Measurements from ENCODE around the gene KLC1. TPM values are rescaled to one million over a fixed set of nuclear protein-coding genes. Genes with fewer than 3 reads are reported as not detected.
"Not testable (repeated sequence)": the region's sequence is repeated elsewhere in the genome, so short reads cannot be mapped to it uniquely, and the experiment has no call there.

Gene KLC1
- total RNA-seq, 1 donor from 2014 or later: 266 TPM

DNA sequence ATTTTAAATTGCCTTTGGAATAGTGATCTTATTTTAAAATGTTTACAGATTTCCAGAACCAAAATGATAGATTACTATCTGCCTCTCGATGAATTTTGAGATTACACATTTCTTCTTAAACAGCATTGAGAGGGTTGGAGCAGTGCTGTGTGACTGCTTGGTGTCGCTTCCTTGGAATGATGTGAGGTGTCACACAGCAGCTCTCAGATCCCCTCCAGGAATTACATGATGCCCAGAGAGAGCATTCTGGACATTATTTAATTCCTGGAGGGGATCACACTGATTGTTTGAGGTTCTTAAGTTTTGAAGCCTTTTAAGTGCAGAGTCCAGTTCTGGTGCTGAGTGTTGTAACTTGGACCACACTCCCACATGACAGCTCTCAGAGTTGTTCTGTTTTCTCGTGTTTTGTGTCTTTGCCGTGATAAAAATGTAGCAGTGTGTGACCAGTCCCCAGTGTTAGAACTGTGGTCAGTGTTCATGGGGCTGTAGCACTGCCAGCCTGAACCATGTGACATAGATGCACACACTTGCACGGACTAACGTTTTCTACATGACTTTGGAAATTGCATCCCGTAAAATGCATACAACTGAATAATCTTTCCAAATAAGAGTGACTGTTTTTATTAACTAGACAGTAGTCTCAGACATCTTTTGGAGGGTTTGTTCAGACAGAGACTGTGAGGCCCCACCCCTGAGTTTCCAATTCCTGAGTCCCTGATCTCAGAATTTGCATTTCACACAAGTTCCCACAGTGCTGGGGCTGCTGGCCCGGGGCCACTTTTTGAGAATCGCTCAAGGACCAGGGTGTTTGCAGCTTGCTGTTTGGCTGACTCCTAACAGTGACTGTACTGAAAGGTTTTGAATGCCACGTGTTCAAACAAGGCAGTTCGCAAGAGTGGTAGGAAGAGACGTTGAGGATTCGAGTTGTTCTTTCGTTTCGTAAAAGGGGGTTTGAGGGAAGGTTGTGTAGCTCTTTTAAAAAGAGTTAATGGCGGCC is 60.2 kb downstream of the KLC1 start:
- Histone ChIP-seq H3K4me3 (ENCODE audit: low read depth, low read length) (no peak overlapping the region), H3K36me3 (ENCODE audit: control insufficient read depth, insufficient read depth, low read length) (peaks cover 3% of the 10 kb centered on the region), H3K27me3 (ENCODE audit: control insufficient read depth, insufficient read depth, low read length) (no peaks in the 10 kb centered on the region)
- no peak for DNase-seq (ENCODE audit: low read depth)
- no peak for TF ChIP-seq CTCF (IDR thresholded peaks at IDR 0.05; ENCODE audit: insufficient read depth, low read length, poor library complexity, severe bottlenecking)

DNA sequence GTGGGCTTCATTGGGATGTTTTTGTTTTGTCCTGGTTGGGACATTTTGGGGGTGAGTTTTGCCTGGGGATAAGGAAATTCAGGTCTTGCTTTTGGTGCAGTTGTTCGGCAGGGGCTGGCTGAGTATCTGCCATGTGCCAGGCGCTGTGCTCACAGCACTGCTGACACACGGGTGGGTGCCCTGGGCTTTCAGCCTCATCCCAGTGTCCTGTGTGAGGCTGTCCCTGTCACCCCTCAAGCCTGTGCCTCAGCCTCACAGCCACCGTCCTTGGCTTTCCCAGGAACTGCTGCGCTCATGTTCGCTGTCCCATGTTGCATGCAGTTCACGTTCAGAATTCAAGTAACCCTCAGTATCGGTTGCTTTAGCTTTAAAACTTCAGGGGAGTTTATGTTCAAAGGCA is 61.3 kb downstream of the KLC1 start:
- no peak for DNase-seq (ENCODE audit: low read depth)
- Histone ChIP-seq H3K36me3 (ENCODE audit: control insufficient read depth, insufficient read depth, low read length) (peaks cover 3% of the 10 kb centered on the region), H3K27me3 (ENCODE audit: control insufficient read depth, insufficient read depth, low read length) (no peaks in the 10 kb centered on the region), H3K4me3 (ENCODE audit: low read depth, low read length) (no peak overlapping the region)
- no peak for TF ChIP-seq CTCF (IDR thresholded peaks at IDR 0.05; ENCODE audit: insufficient read depth, low read length, poor library complexity, severe bottlenecking)

GRCh38 chr14:103691655-103692054 is 62.6 kb downstream of the KLC1 start:
- H3K36me3 ChIP-seq (ENCODE audit: control insufficient read depth, insufficient read depth, low read length); H3K4me3 ChIP-seq (ENCODE audit: low read depth, low read length); H3K27me3 ChIP-seq (ENCODE audit: control insufficient read depth, insufficient read depth, low read length); DNase-seq (ENCODE audit: low read depth): not testable (repeated sequence)

DNA sequence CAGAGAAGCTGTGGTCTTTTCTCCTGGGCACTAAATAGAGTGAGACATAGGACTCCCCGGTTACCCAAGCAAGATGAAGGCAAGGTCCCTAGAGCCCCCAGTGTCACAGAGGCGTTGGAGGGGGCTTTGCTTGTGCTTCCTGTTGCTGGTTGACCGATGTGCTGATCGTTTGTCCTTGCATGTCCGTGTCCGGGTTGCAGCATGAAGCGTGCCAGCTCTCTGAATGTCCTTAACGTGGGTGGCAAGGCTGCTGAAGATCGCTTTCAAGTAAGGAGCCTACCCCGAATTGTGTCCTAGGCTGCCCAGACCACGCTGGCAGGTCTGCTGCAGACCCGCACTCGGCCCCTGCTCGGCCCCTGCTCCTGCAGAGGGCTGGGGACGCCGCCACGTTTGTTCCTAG is 63.1 kb downstream of the KLC1 start:
- Histone ChIP-seq H3K27me3 (ENCODE audit: control insufficient read depth, insufficient read depth, low read length) (no peaks in the 10 kb centered on the region), H3K36me3 (ENCODE audit: control insufficient read depth, insufficient read depth, low read length) (peaks cover 2% of the 10 kb centered on the region), H3K4me3 (ENCODE audit: low read depth, low read length) (no peak overlapping the region)
- no peak for TF ChIP-seq CTCF (IDR thresholded peaks at IDR 0.05; ENCODE audit: insufficient read depth, low read length, poor library complexity, severe bottlenecking)
- no peak for DNase-seq (ENCODE audit: low read depth)

GRCh38 chr14:103692871-103693270 is 63.9 kb downstream of the KLC1 start:
- no peak for DNase-seq (ENCODE audit: low read depth)
- H3K27me3 ChIP-seq (ENCODE audit: control insufficient read depth, insufficient read depth, low read length): no peaks in the 10 kb centered on the region

GRCh38 chr14:103693515-103693914 is 64.5 kb downstream of the KLC1 start:
- Histone ChIP-seq H3K36me3 (ENCODE audit: control insufficient read depth, insufficient read depth, low read length) (peaks cover 4% of the 10 kb centered on the region), H3K27me3 (ENCODE audit: control insufficient read depth, insufficient read depth, low read length) (no peaks in the 10 kb centered on the region), H3K4me3 (ENCODE audit: low read depth, low read length) (no peak overlapping the region)
- no peak for TF ChIP-seq CTCF (IDR thresholded peaks at IDR 0.05; ENCODE audit: insufficient read depth, low read length, poor library complexity, severe bottlenecking)
- no peak for DNase-seq (ENCODE audit: low read depth)

More at GRCh38 chr14:103692871-103693270, 63.9 kb downstream of the KLC1 start:
- Histone ChIP-seq H3K36me3 (ENCODE audit: control insufficient read depth, insufficient read depth, low read length) (peaks cover 2% of the 10 kb centered on the region), H3K4me3 (ENCODE audit: low read depth, low read length) (no peak overlapping the region)
- no peak for TF ChIP-seq CTCF (IDR thresholded peaks at IDR 0.05; ENCODE audit: insufficient read depth, low read length, poor library complexity, severe bottlenecking)

All from kidney epithelial cell (primary cell).